NB4 (cell line): ENCODE data around the gene TGFB1.

Experiments
- MYC ChIP-seq: IDR thresholded peaks from 2 replicates; pipeline ENCODE4 v1.6.1; 2011; ENCODE audit warnings: low read depth, low read length
- POLR2A ChIP-seq: IDR thresholded peaks from 2 replicates; pipeline ENCODE4 v1.6.1; 2011; ENCODE audit warnings: mild to moderate bottlenecking; ENCODE audit not compliant: insufficient read length; ENCODE audit errors: extremely low read depth
- TF ChIP-seq, protein P1 (sequence below): IDR thresholded peaks from one replicate; pipeline ENCODE4 v1.5.1; 2012; ENCODE audit warnings: low read depth, low read length

DNA sequence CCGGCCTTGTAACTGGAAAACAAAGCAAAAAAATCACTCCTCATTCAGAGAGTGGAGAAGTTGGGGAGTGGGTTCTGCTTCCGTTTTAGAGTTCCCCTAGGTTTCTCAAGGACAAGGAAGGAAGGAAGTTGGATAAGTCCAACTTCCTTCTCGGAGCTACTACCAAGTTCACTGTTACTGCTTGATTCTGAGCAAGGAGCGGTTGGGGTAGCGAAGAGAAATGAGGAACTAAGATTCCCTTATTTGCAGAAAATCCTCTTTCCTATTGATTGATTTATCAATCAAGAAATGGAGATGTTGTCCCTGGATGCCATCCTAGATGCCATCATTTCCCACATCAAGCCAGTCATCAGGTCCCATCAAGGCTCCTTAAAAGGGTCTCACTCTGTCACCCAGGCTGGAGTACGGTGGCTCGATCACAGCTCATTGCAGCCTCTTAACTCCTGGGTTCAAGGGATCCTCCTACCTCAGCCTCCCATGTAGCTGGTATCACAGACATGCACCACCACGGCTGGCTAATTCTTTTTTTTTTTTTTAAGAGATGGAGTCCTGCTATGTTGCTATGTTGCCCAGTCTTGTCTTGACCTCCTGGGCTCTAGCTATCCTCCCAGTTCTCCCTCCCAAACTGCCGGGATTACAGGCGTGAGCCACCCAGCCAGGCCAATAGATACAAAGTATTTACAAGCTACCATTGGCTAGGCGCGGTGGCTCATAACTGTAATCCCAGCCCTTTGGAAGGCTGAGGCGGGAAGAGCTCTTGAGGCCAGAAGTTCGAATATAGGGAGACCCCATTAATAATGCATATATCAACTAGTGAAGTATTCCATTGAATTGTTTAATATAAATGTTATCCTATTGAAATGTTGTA lies 11.0 kb upstream of the TGFB1 start:
- TF ChIP-seq, protein P1, sequence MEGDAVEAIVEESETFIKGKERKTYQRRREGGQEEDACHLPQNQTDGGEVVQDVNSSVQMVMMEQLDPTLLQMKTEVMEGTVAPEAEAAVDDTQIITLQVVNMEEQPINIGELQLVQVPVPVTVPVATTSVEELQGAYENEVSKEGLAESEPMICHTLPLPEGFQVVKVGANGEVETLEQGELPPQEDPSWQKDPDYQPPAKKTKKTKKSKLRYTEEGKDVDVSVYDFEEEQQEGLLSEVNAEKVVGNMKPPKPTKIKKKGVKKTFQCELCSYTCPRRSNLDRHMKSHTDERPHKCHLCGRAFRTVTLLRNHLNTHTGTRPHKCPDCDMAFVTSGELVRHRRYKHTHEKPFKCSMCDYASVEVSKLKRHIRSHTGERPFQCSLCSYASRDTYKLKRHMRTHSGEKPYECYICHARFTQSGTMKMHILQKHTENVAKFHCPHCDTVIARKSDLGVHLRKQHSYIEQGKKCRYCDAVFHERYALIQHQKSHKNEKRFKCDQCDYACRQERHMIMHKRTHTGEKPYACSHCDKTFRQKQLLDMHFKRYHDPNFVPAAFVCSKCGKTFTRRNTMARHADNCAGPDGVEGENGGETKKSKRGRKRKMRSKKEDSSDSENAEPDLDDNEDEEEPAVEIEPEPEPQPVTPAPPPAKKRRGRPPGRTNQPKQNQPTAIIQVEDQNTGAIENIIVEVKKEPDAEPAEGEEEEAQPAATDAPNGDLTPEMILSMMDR: no peak
- no peak for TF ChIP-seq POLR2A
- TF ChIP-seq MYC: no peak
